Osteoblast (primary cell): ENCODE data around the gene OR2G3. TPM values are rescaled to one million over a fixed set of nuclear protein-coding genes. Genes with fewer than 3 reads are reported as not detected.

Source experiments
- DNase-seq: peaks from one replicate; pipeline ENCODE4 v3.0.0; 2011; ENCODE audit warnings: low spot score, mixed read lengths; ENCODE audit not compliant: insufficient read length; ENCODE audit errors: missing footprints
- H2AFZ ChIP-seq: 2 replicates; pipeline ENCODE4 v1.6.0; 2011; ENCODE audit warnings: mild to moderate bottlenecking, low read length
- H3K27ac ChIP-seq: 2 replicates; pipeline ENCODE4 v1.5.1; 2011; ENCODE audit warnings: mild to moderate bottlenecking, low read depth, low read length, moderate library complexity
- H3K27me3 ChIP-seq: 2 replicates; pipeline ENCODE4 v1.6.0; 2012; ENCODE audit warnings: mild to moderate bottlenecking, control low read depth, inconsistent platforms, low read length, moderate library complexity; ENCODE audit not compliant: insufficient read depth
- H3K36me3 ChIP-seq: 2 replicates; pipeline ENCODE4 v1.5.1; 2011; ENCODE audit warnings: mild to moderate bottlenecking, low read length, control low read depth, moderate library complexity; ENCODE audit not compliant: insufficient read depth
- H3K4me1 ChIP-seq: 2 replicates; pipeline ENCODE4 v1.5.1; 2011; ENCODE audit warnings: mild to moderate bottlenecking, low read length, control low read depth, moderate library complexity; ENCODE audit not compliant: insufficient read depth
- H3K4me2 ChIP-seq: 2 replicates; pipeline ENCODE4 v1.6.0; 2011; ENCODE audit warnings: mild to moderate bottlenecking, low read length; ENCODE audit not compliant: insufficient read depth
- H3K4me3 ChIP-seq: fragments of 200-600 bp; sonication (generic); 3 replicates; pipeline ENCODE4 v1.5.1; 2012; ENCODE audit warnings: mild to moderate bottlenecking, low read length, inconsistent platforms; ENCODE audit not compliant: insufficient read depth
- H3K79me2 ChIP-seq: 2 replicates; pipeline ENCODE4 v1.6.0; 2012; ENCODE audit warnings: mild to moderate bottlenecking, low read length, control low read depth, inconsistent platforms; ENCODE audit not compliant: insufficient read depth
- H3K9me3 ChIP-seq: 2 replicates; pipeline ENCODE4 v1.5.1; 2011; ENCODE audit warnings: low read depth, low read length, control low read depth
- H4K20me1 ChIP-seq: 2 replicates; pipeline ENCODE4 v1.6.0; 2012; ENCODE audit warnings: mild to moderate bottlenecking, low read length, control low read depth; ENCODE audit not compliant: insufficient read depth
- total RNA-seq: library from RNA; depleted of rRNA; stranded (reverse); fragments of >200 nt; gene quantifications from 2 replicates; pipeline ENCODE4 v1.2.3, GENCODE V29; 2012
- TF ChIP-seq, protein P1 (sequence below): IDR thresholded peaks from 2 replicates; pipeline ENCODE4 v1.5.1; 2011; ENCODE audit warnings: mild to moderate bottlenecking, low read depth, low read length, moderate library complexity; ENCODE audit errors: extremely low read depth

OR2G3 gene
- total RNA-seq, 1 donor: not detected

- no peak within 1 kb of the TSS for H3K4me2 ChIP-seq
- TF ChIP-seq, protein P1, sequence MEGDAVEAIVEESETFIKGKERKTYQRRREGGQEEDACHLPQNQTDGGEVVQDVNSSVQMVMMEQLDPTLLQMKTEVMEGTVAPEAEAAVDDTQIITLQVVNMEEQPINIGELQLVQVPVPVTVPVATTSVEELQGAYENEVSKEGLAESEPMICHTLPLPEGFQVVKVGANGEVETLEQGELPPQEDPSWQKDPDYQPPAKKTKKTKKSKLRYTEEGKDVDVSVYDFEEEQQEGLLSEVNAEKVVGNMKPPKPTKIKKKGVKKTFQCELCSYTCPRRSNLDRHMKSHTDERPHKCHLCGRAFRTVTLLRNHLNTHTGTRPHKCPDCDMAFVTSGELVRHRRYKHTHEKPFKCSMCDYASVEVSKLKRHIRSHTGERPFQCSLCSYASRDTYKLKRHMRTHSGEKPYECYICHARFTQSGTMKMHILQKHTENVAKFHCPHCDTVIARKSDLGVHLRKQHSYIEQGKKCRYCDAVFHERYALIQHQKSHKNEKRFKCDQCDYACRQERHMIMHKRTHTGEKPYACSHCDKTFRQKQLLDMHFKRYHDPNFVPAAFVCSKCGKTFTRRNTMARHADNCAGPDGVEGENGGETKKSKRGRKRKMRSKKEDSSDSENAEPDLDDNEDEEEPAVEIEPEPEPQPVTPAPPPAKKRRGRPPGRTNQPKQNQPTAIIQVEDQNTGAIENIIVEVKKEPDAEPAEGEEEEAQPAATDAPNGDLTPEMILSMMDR: no peak
- no peak for DNase-seq
- H3K4me3 ChIP-seq: no peak within 1 kb of the TSS
- no peaks in the 10 kb centered on the region for H3K79me2 ChIP-seq
- H2AFZ ChIP-seq: no peak within 1 kb of the TSS
- no peak within 1 kb of the TSS for H3K27ac ChIP-seq
- no peaks in the 10 kb centered on the region for H3K4me1 ChIP-seq
- no peaks in the 10 kb centered on the region for H3K36me3 ChIP-seq
- peaks cover 3% of the 10 kb centered on the region for H3K9me3 ChIP-seq
- no peaks in the 10 kb centered on the region for H3K27me3 ChIP-seq
- no peaks in the 10 kb centered on the region for H4K20me1 ChIP-seq
Measured at GRCh38 chr1:247588060-247588459, 17.3 kb upstream of the OR2G3 start, which contains the start of gene OR2G2. OR2G2 (plus strand) TSS chr1:247588360; CDS start chr1:247588360, 0 bp downstream.

- no peaks in the 10 kb centered on the region for H3K27me3 ChIP-seq
Measured at GRCh38 chr1:247613405-247613804, 8.0 kb downstream of the OR2G3 start.

GRCh38 chr1:247614625-247615024 lies 9.2 kb downstream of the OR2G3 start:
- H3K9me3 ChIP-seq: no peaks in the 10 kb centered on the region
- H3K4me3 ChIP-seq: no peak overlapping the region
- no peaks in the 10 kb centered on the region for H4K20me1 ChIP-seq
- no peaks in the 10 kb centered on the region for H3K36me3 ChIP-seq
- no peak overlapping the region for H3K4me2 ChIP-seq
- no peak for DNase-seq
- no peaks in the 10 kb centered on the region for H3K27me3 ChIP-seq
- no peak overlapping the region for H3K27ac ChIP-seq
- no peaks in the 10 kb centered on the region for H3K4me1 ChIP-seq
- no peak overlapping the region for H2AFZ ChIP-seq
- TF ChIP-seq, protein P1: no peak
- H3K79me2 ChIP-seq: no peaks in the 10 kb centered on the region

More at GRCh38 chr1:247613405-247613804, 8.0 kb downstream of the OR2G3 start:
- TF ChIP-seq, protein P1: no peak
- no peak overlapping the region for H2AFZ ChIP-seq
- H3K27ac ChIP-seq: no peak overlapping the region
- no peak for DNase-seq
- H3K4me3 ChIP-seq: no peak overlapping the region
- no peaks in the 10 kb centered on the region for H4K20me1 ChIP-seq
- no peaks in the 10 kb centered on the region for H3K36me3 ChIP-seq
- H3K4me2 ChIP-seq: no peak overlapping the region
- no peaks in the 10 kb centered on the region for H3K9me3 ChIP-seq
- H3K79me2 ChIP-seq: no peaks in the 10 kb centered on the region
- H3K4me1 ChIP-seq: no peaks in the 10 kb centered on the region

DNA sequence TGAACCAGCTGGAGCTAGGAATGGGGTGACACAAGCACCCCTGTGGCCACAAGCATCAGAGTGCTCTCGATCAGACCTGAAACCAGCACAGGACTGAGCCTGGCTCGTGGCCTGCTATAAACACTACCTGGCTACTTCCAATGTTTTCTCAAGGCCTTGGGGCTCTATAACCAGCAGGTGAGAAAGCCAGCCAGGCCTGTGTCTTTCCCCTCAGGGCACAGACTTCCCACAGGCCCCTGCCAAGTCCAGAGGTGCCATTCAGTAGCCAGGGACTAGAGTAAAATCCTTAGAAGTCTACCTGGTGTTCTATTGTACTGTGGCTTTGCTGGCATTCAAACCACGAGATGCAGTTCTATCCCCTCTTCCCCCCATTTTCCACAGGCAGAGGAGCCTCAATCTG lies 22.6 kb downstream of the OR2G3 start:
- no peaks in the 10 kb centered on the region for H3K27me3 ChIP-seq
- TF ChIP-seq, protein P1: no peak
- H3K79me2 ChIP-seq: no peaks in the 10 kb centered on the region
- H3K4me2 ChIP-seq: no peak overlapping the region
- no peaks in the 10 kb centered on the region for H3K9me3 ChIP-seq
- H3K4me1 ChIP-seq: no peaks in the 10 kb centered on the region
- H3K36me3 ChIP-seq: no peaks in the 10 kb centered on the region
- no peak overlapping the region for H3K4me3 ChIP-seq
- no peak overlapping the region for H3K27ac ChIP-seq
- H2AFZ ChIP-seq: no peak overlapping the region
- DNase-seq: no peak
- H4K20me1 ChIP-seq: no peaks in the 10 kb centered on the region
